IMR-90 (cell line): ENCODE measurements around the gene NACC1. TPM values are rescaled to one million over a fixed set of nuclear protein-coding genes. Genes with fewer than 3 reads are reported as not detected.

Source experiments
- FOS ChIP-seq: fragments of 150-350 bp; IDR thresholded peaks from 2 replicates; pipeline ENCODE4 v1.6.1; 2016; ENCODE audit warnings: low read depth, low read length
- MXI1 ChIP-seq: IDR thresholded peaks from 2 replicates; pipeline ENCODE4 v1.6.1; 2012; ENCODE audit warnings: low read depth, mild to moderate bottlenecking, low read length, moderate library complexity, borderline replicate concordance
- polyA plus RNA-seq, 3 experiments: library from polyadenylated mRNA; depleted of rRNA; stranded (reverse); fragments of >200 nt; gene quantifications; 2 replicates each; pipeline ENCODE4 v1.2.3, GENCODE V29; 2012; ENCODE audit warnings: low replicate concordance in 1 of 3
- total RNA-seq: library from RNA; depleted of rRNA; stranded (reverse); fragments of >200 nt; gene quantifications from 2 replicates; pipeline ENCODE4 v1.2.3, GENCODE V29; 2012
- TF ChIP-seq, protein P1 (sequence below): fragments of 150-350 bp; IDR thresholded peaks from 2 replicates; pipeline ENCODE4 v1.6.1; 2017; ENCODE audit warnings: mild to moderate bottlenecking, antibody characterized with exemption, low read length, low read depth

NACC1 gene
- total and polyA plus RNA-seq, 2 of the 4 experiments (the other 2 are of a cell fraction) = 42.5 to 181 TPM

DNA sequence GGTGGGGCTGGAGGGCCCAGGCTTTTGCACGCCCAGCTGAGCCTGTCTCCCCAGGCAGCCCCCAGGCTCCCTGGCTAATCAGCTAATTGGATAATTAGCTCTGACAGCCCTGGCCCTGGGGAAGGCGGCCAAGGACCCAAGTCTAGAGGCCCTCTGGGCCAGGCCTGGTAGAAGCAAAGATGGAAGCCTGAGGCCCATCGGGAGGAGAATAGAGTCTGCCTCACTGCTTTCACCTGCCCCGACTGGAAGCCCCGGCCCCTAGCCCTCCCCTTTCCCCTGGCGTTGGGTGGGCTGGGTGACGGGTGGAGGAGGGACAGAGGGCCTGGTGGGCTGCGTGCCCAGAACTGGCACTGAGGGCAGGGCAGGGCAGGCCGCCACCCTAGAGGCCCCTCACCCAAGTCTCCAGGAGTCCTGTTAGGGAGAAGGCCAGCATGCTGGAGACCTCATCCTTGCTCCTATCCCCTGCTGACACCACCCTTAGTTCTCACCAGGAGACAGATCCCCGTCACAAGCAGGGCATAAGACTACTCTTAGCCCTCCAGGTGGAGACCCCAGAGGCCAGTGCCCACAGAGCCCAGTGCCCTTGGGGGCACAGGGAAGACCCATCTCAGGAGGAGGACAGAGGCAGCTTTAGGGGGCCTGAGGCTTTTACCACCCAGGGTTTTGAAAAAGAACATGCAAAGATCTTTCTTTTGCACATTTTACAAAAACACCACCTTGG lies 27.4 kb upstream of the NACC1 start (continued):
- TF ChIP-seq, protein P1, sequence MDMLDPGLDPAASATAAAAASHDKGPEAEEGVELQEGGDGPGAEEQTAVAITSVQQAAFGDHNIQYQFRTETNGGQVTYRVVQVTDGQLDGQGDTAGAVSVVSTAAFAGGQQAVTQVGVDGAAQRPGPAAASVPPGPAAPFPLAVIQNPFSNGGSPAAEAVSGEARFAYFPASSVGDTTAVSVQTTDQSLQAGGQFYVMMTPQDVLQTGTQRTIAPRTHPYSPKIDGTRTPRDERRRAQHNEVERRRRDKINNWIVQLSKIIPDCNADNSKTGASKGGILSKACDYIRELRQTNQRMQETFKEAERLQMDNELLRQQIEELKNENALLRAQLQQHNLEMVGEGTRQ = no peak
- TF ChIP-seq MXI1 (no peak), FOS (no peak)
